Natural killer cell (primary cell): ENCODE measurements around the gene N4BP2L2. TPM values are rescaled to one million over a fixed set of nuclear protein-coding genes. Genes with fewer than 3 reads are reported as not detected.
A peak's percentile ranks its signal among the peaks of the same experiment; 100 is the strongest.

ENCODE experiments used
- ATAC-seq, 3 donors: fragments of 150-1000 bp in 2 of 3; fragments of 200-7000 bp in 1 of 3; cut with Tn5 transposase; 1 replicate in 1 of 3; 2 replicates in 2 of 3; pipeline ENCODE4 v1.10.0; 2021; ENCODE audit warnings: mild to moderate bottlenecking in 2 of 3, moderate library complexity in 2 of 3
- DNase-seq, 2 donors: peaks; one replicate each; pipeline versions ENCODE4 v3.0.0 to v3.0.0-alpha.2; 2013 to 2021; ENCODE audit warnings: mixed read lengths in 1 of 2
- H3K27ac ChIP-seq: one replicate; pipeline ENCODE4 v1.5.1; 2013; ENCODE audit warnings: mild to moderate bottlenecking, low read length
- H3K27me3 ChIP-seq: one replicate; pipeline ENCODE4 v1.6.1; 2013; ENCODE audit warnings: low read length; ENCODE audit not compliant: control insufficient read depth, insufficient read depth
- H3K36me3 ChIP-seq: one replicate; pipeline ENCODE4 v1.6.1; 2013; ENCODE audit warnings: low read length; ENCODE audit not compliant: control insufficient read depth, insufficient read depth
- H3K4me1 ChIP-seq: one replicate; pipeline ENCODE4 v1.6.1; 2013; ENCODE audit warnings: low read length; ENCODE audit not compliant: control insufficient read depth, insufficient read depth
- H3K4me3 ChIP-seq: one replicate; pipeline ENCODE4 v1.5.1; 2013; ENCODE audit warnings: low read length
- H3K9me3 ChIP-seq: one replicate; pipeline ENCODE4 v1.6.1; 2013; ENCODE audit warnings: low read length; ENCODE audit not compliant: control insufficient read depth, insufficient read depth
- H3K27ac Mint-ChIP-seq, 2 donors: one replicate each; pipeline ENCODE4 v1.8.0; 2022; ENCODE audit warnings: mild to moderate bottlenecking in 2 of 2, mixed read lengths in 2 of 2, moderate library complexity in 1 of 2
- H3K27me3 Mint-ChIP-seq, 2 donors: one replicate each; pipeline ENCODE4 v1.8.0; 2022; ENCODE audit warnings: low read depth in 2 of 2, mixed read lengths in 2 of 2
- H3K36me3 Mint-ChIP-seq: one replicate; pipeline ENCODE4 v1.8.0; 2022; ENCODE audit warnings: mixed read lengths
- H3K4me1 Mint-ChIP-seq, 2 donors: one replicate each; pipeline ENCODE4 v1.8.0; 2022; ENCODE audit warnings: mixed read lengths in 2 of 2
- H3K4me3 Mint-ChIP-seq: one replicate; pipeline ENCODE4 v1.8.0; 2022; ENCODE audit warnings: mild to moderate bottlenecking, moderate library complexity, mixed read lengths
- H3K9me3 Mint-ChIP-seq, 2 donors: one replicate each; pipeline ENCODE4 v1.8.0; 2022; ENCODE audit warnings: mixed read lengths in 2 of 2
- WGBS: methylation state at CpG from one replicate; pipeline ENCODE4 v1.1.7; 2013; ENCODE audit warnings: missing lambda C conversion rate; ENCODE audit not compliant: insufficient coverage; 5-methylcytosine and 5-hydroxymethylcytosine counted together
- intact Hi-C: fragments of 100-400 bp; cut with micrococcal nuclease; formaldehyde crosslinking; loops from one replicate; pipeline ENCODE4 v1.14.2; 2022
- total RNA-seq, 4 donors: library from RNA; stranded (reverse); fragments of 120-200 nt in 1 of 4; gene quantifications; one replicate each; pipeline versions ENCODE4 v1.2.3 to v1.2.4, GENCODE V29; 2013 to 2022
- TF ChIP-seq, protein P1 (sequence below): fragments of 200-600 bp; IDR thresholded peaks from one replicate; pipeline ENCODE4 v1.8.0; 2022; ENCODE audit warnings: antibody characterized with exemption

Gene N4BP2L2
- total RNA-seq, 3 donors from 2014 or later (not counting 1 experiment from before 2014, with no cell fraction given): 195 to 247 (median 221) TPM

DNA sequence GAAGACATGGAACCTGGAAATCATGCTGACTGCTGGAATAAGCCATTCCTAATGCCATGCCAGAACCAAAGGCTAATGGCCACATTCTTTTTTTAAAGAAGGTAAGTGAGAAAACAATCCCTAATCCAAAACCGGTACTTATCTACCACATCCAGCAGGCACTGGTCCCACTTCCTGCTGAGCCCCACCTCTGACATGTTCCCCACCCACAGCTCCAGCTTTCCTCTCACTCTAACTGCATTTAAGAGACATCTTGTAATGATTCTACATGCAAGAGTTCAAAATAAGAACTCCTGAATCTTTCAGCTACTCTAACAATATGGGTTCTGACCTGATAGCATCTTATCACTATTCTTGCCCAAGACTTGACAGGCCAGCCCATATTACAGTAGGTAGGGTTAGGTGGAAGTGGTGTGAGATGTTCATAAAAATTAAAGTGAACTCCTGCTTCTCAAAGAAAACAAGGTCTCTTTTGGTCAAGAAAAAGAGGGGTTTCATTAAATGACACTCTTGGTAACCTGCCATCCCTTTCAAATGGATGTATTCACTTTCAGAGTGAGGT is 41.9 kb downstream of the N4BP2L2 start:
- Histone ChIP-seq H3K4me3 (no peak overlapping the region), H3K4me1 (no peaks in the 10 kb centered on the region), H3K27me3 (no peaks in the 10 kb centered on the region), H3K36me3 (no peaks in the 10 kb centered on the region), H3K27ac (no peak overlapping the region), H3K9me3 (no peaks in the 10 kb centered on the region)
- peak in 1 of 3 donors; percentile 53 for ATAC-seq
- H3K4me3 Mint-ChIP-seq: no peak overlapping the region
- intact Hi-C loops: no loop called here
- H3K27me3 Mint-ChIP-seq: no peaks in the 10 kb centered on the region
- H3K4me1 Mint-ChIP-seq: peaks cover 27 to 29% of the 10 kb centered on the region in 2 donors
- H3K9me3 Mint-ChIP-seq: no peaks in the 10 kb centered on the region
- TF ChIP-seq, protein P1, sequence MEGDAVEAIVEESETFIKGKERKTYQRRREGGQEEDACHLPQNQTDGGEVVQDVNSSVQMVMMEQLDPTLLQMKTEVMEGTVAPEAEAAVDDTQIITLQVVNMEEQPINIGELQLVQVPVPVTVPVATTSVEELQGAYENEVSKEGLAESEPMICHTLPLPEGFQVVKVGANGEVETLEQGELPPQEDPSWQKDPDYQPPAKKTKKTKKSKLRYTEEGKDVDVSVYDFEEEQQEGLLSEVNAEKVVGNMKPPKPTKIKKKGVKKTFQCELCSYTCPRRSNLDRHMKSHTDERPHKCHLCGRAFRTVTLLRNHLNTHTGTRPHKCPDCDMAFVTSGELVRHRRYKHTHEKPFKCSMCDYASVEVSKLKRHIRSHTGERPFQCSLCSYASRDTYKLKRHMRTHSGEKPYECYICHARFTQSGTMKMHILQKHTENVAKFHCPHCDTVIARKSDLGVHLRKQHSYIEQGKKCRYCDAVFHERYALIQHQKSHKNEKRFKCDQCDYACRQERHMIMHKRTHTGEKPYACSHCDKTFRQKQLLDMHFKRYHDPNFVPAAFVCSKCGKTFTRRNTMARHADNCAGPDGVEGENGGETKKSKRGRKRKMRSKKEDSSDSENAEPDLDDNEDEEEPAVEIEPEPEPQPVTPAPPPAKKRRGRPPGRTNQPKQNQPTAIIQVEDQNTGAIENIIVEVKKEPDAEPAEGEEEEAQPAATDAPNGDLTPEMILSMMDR: no peak
- DNase-seq: no peak
- WGBS: 31% methylated on average over 1 of the region's 1 CpG
- peak overlapping the region; percentile 43 to 62 for H3K27ac Mint-ChIP-seq
- H3K36me3 Mint-ChIP-seq: no peaks in the 10 kb centered on the region

DNA sequence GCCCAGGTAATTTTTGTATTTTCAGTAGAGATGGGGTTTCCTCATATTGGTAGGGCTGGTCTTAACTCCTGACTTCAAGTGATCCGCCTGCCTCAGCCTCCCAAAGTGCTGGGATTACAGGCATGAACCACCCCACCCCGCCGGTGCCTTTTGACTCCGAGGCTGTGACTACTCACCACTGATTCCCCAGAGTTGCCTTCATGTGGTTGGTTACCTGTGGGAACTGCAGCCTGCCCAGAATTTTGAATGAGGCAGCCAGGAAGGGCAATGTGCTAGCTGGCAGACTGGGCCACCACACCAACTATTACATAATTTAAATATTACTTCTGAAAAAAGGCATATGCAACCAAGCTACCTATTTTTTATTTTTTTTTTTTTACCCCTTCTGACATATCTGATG is 42.8 kb downstream of the N4BP2L2 start:
- DNase-seq (no peak), ATAC-seq (no peak)
- H3K27me3 Mint-ChIP-seq: no peaks in the 10 kb centered on the region
- intact Hi-C loops: no loop called here
- H3K27me3 ChIP-seq: no peaks in the 10 kb centered on the region
- 95% methylated on average over 4 of the region's 4 CpGs for WGBS
- TF ChIP-seq, protein P1: no peak
- no peak overlapping the region for H3K4me3 ChIP-seq
- H3K4me1 ChIP-seq: no peaks in the 10 kb centered on the region
- no peaks in the 10 kb centered on the region for H3K36me3 Mint-ChIP-seq
- peaks cover 27 to 29% of the 10 kb centered on the region in 2 donors for H3K4me1 Mint-ChIP-seq
- no peaks in the 10 kb centered on the region for H3K9me3 ChIP-seq
- H3K27ac Mint-ChIP-seq: no peak overlapping the region
- no peaks in the 10 kb centered on the region for H3K9me3 Mint-ChIP-seq
- H3K4me3 Mint-ChIP-seq: no peak overlapping the region
- no peak overlapping the region for H3K27ac ChIP-seq
- H3K36me3 ChIP-seq: no peaks in the 10 kb centered on the region

DNA sequence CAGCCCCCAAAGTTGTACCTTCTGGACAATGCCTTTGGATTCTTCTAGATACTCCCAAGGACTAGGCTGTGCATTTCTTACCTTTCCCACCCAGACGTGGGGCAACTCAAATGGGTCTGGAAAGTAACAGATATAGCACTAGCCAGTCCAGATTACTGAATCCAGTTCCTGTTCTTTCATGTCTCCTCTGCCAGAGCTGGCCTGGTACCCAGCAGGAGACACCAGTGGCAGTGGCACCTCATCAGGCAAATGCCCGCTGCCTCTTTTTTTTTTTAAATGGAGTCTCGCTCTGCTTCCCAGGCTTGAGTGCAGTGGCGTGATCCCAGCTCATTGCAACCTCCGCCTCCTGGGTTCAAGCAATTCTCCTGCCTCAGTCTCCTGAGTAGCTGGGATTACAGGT is 43.2 kb downstream of the N4BP2L2 start:
- no peaks in the 10 kb centered on the region for H3K9me3 Mint-ChIP-seq
- no peaks in the 10 kb centered on the region for H3K27me3 Mint-ChIP-seq
- H3K36me3 Mint-ChIP-seq: no peaks in the 10 kb centered on the region
- Histone ChIP-seq H3K27me3 (no peaks in the 10 kb centered on the region), H3K36me3 (no peaks in the 10 kb centered on the region), H3K4me1 (no peaks in the 10 kb centered on the region), H3K9me3 (no peaks in the 10 kb centered on the region), H3K4me3 (no peak overlapping the region), H3K27ac (no peak overlapping the region)
- H3K27ac Mint-ChIP-seq: peak overlapping the region in 1 of 2 donors; percentile 8
- no peak overlapping the region for H3K4me3 Mint-ChIP-seq
- 88% methylated on average over 5 of the region's 5 CpGs for WGBS
- intact Hi-C loops: no loop called here
- TF ChIP-seq, protein P1: no peak
- ATAC-seq (no peak), DNase-seq (no peak)
- H3K4me1 Mint-ChIP-seq: peaks cover 27 to 29% of the 10 kb centered on the region in 2 donors

- no peak overlapping the region for H3K27ac ChIP-seq
Observed at GRCh38 chr13:32491028-32491427, 47.6 kb downstream of the N4BP2L2 start.

More at GRCh38 chr13:32491028-32491427, 47.6 kb downstream of the N4BP2L2 start:
- peaks cover under 1 to 1% of the 10 kb centered on the region in 2 donors for H3K4me1 Mint-ChIP-seq
- no peaks in the 10 kb centered on the region for H3K27me3 Mint-ChIP-seq
- no peak overlapping the region for H3K4me3 Mint-ChIP-seq
- intact Hi-C loops: no loop called here
- TF ChIP-seq, protein P1: no peak
- no peaks in the 10 kb centered on the region for H3K36me3 Mint-ChIP-seq
- H3K4me3 ChIP-seq: no peak overlapping the region
- H3K36me3 ChIP-seq: no peaks in the 10 kb centered on the region
- H3K9me3 ChIP-seq: no peaks in the 10 kb centered on the region
- DNase-seq: no peak
- 93% methylated on average over 1 of the region's 1 CpG for WGBS
- no peaks in the 10 kb centered on the region for H3K27me3 ChIP-seq
- no peaks in the 10 kb centered on the region for H3K4me1 ChIP-seq
- no peak for ATAC-seq
- H3K9me3 Mint-ChIP-seq: no peaks in the 10 kb centered on the region
- no peak overlapping the region for H3K27ac Mint-ChIP-seq
